ENCODE data around the gene NUMB.
A peak's percentile ranks its signal among the peaks of the same experiment; 100 is the strongest.

Gene NUMB

GRCh38 chr14:73243341-73243740, 215.0 kb downstream of the NUMB start:
- DNase-seq, result no peak

GRCh38 chr14:73242357-73242901, 215.9 kb downstream of the NUMB start:
- no peak for DNase-seq

- DNase-seq, result no peak
Measured at GRCh38 chr14:73241481-73242165, 216.7 kb downstream of the NUMB start.

GRCh38 chr14:73240816-73241480, 217.4 kb downstream of the NUMB start:
- peak in 1 of 2 donors; percentile 24 for DNase-seq

GRCh38 chr14:73239393-73240241, 218.7 kb downstream of the NUMB start:
- no peak for DNase-seq

- DNase-seq, result no peak
Measured at GRCh38 chr14:73238941-73239340, 219.4 kb downstream of the NUMB start.

- no peak for DNase-seq
Measured at GRCh38 chr14:73238424-73238852, 219.9 kb downstream of the NUMB start.

- DNase-seq, result no peak
Measured at GRCh38 chr14:73237786-73238423, 220.4 kb downstream of the NUMB start.

- DNase-seq, result peak in 1 of 2 donors; percentile 20
Measured at GRCh38 chr14:73237219-73237785, 221.0 kb downstream of the NUMB start, which contains the start of gene PAPLN. TSS of gene PAPLN (plus strand) at chr14:73237506. CDS start at chr14:73239779, 2,273 bp downstream.

- DNase-seq, result no peak
Measured at GRCh38 chr14:73236752-73237218, 221.6 kb downstream of the NUMB start.

- DNase-seq, result no peak
Measured at GRCh38 chr14:73236157-73236556, 222.2 kb downstream of the NUMB start.

- DNase-seq, result no peak
Measured at GRCh38 chr14:73235531-73236155, 222.7 kb downstream of the NUMB start.

GRCh38 chr14:73234586-73235394, 223.6 kb downstream of the NUMB start:
- no peak for DNase-seq

- DNase-seq, result no peak
Measured at GRCh38 chr14:73234029-73234428, 224.3 kb downstream of the NUMB start.

GRCh38 chr14:73233564-73233963, 224.8 kb downstream of the NUMB start:
- no peak for DNase-seq

- DNase-seq, result no peak
Measured at GRCh38 chr14:73232984-73233383, 225.4 kb downstream of the NUMB start.

- DNase-seq, result no peak
Measured at GRCh38 chr14:73231981-73232851, 226.1 kb downstream of the NUMB start.

- DNase-seq, result no peak
Measured at GRCh38 chr14:73230051-73230450, 228.3 kb downstream of the NUMB start.

Measured in CD4-positive, alpha-beta T cell treated with Interleukin-4 for 1 hour (primary cell).